CD4-positive, alpha-beta T cell treated with Interleukin-6 for 4 hours (primary cell): ENCODE measurements around the gene TLR8.
"Not testable (repeated sequence)": the region's sequence is repeated elsewhere in the genome, so short reads cannot be mapped to it uniquely, and the experiment has no call there.

Experiments used
- DNase-seq: peaks from one replicate; pipeline ENCODE4 v3.0.0-alpha.2; 2020; ENCODE audit warnings: mixed read lengths

The TLR8 gene

DNA sequence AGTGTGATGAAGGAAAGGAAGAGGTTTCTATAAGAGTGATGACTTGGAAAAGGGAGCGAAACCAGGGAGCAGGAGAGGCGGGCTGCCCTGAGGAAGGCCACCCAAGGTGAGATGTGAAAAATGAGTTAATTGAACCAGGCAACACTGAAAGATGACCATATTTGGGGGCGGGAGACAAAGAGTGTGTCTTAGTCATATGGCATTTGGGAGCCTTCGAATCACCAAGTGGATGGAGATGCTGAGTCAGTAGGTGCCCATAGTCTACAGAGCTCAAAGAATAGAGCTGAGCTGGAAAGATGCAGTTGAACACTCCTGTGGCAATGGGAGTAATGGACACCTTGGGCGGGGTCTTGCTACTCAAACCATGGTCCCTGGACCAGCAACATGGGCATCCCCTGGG is 8.3 kb upstream of the TLR8 start:
- no peak for DNase-seq

DNA sequence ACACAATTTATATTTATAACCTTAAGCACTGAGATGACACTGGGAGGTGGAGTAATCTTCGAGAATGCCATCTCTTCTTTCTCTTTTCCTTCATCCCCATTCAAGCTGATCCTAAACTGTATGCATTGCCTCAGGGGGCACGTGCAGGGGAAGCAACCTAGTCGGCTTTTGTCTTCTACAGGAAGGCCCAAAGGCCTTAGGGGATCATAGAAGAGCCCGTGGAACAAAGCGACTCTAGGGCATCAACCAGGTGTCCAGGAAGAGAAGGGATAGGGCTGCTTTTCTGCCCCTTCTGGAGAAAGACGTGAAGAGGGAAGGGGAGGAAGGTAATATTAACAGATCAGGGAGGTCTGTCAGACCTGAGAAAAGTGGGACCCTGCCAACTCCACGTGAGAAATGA is 6.9 kb upstream of the TLR8 start:
- no peak for DNase-seq

DNA sequence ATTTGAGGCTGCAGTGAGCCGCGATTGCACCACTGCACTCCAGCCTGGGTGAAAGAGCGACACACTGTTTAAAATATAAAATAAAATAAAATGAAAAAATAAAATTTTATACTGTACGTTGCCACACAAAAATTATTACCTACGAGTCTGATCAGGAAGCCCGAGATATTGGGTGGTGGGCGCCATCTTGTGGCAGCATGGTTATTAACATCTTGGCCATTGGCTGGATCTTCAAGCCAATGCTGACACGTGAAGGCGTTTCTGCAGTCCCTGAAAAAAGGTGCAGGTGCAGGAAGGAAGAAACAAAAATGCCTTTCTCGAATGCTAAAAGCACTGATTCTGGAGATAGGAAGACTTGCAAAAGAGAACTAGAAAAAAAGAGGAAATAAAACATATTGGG is 4.9 kb upstream of the TLR8 start:
- DNase-seq: peak; percentile 77

DNA sequence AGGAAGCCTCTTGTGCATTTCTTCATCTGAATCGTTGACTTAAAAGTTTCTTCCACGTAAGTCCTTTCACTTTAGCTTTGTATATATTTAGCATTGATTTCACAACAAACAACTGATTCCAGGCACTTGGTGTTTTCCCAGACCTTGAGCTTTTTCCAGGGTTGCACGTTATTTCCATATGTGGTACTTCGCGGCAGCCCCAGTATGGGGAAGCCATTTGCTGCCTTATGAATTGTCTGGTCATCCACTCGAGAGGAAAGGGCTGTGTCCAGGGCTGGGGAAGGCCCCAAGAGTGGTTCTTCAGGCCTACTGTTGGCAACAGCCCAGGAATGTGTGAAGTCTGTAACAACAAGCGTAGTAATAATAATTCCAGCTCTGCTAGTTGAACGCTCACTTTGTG is 2.8 kb upstream of the TLR8 start:
- no peak for DNase-seq

DNA sequence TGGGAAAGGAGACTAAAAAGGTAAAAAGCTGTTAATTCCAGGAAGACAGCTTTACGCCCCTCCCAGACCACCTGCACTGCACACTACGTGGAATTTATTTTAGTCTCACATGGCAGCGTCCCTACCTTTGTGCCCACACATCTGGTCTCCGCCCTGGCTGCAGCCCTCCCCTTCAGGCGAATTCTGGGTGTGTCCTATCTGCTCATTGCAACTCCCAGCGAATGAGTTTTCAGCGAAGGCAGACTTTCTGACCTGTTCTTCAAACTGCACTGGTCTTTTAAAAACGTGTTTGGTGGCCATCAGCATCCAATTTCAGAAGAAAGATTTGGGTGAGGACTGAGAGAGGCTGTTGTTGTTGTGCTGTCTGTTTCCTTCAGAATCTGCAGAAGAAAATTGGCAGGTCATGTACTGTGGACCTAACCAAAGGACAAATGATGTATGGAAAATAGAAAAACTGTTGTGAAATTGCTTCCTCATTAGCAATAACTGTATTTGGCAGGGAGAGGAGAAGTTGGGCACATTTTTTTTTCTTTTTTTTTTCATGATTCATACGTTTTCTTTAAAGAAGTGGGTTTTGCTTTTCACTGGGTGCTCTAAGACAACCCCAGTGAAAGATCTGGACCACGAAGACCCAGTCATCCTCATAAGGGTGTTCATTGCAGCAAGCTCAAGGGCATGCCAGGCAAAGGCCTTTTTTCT is 4.2 kb downstream of the TLR8 start:
- DNase-seq: no peak

DNA sequence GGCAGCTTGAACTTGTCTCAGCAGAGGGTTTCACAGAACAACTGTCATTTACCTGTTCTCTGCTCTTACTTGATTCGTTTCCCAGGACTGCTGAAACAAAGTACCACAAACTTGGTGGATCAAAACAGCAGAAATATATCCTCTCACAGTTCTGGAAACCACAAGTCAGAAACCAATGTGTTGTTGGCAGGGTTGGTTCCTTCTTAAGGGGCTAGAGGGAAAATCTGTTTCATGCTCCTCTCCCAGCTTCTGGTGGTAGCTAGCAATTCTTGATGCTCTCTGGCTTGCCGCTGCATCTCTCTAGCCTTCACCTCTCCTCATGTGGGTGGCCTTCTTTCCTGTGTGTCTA is 4.7 kb downstream of the TLR8 start:
- DNase-seq: no peak

DNA sequence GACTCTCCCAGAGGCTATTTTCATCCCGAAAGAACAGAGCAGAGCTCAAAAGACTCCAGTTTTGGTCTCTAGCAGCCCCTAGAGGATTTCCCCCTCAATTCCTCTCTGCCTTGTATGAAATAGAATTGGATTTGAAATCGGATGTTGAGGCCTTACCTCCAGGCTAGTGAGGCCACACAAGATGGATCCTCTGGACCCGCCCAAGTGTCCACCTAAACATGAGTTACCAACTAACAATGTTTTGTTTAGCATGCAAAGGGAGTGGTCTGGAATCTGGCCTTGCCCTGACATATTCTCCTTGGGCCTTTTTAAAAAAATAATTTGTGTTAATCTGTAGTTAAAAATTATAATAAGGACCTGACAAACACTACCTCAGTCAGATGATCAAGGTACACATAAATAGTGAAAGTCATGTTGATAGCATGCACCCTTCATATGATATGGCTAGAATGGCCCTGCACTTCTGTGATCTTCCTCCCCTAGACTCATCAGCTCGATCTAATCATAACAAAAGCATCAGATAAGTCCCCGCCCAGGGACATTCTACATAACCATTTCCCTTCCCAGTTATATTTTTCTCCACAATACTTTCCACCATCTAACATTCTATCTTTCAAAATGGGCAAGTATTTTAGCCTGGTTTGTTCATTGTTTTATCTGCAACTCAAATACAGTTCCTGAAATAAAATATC is 6.5 kb downstream of the TLR8 start:
- no peak for DNase-seq

DNA sequence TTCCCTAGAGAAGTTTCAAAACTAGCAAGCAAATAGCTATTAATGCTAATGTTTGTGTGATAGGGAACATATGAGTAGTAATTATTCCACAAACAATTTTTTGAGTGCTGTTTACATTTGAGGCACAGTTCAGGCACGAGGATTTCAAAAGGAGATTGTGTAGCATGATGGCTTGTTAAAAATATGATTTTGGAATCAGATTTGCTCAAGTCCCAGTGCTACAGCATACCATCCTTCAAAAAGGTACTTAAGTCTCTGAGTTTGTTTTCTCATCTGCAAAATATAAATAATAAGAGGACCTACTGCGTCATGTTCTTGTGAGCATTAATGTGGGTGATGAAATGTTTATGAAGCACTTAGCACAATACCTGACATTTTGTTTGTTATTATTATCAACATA is 11.3 kb downstream of the TLR8 start:
- DNase-seq: no peak

DNA sequence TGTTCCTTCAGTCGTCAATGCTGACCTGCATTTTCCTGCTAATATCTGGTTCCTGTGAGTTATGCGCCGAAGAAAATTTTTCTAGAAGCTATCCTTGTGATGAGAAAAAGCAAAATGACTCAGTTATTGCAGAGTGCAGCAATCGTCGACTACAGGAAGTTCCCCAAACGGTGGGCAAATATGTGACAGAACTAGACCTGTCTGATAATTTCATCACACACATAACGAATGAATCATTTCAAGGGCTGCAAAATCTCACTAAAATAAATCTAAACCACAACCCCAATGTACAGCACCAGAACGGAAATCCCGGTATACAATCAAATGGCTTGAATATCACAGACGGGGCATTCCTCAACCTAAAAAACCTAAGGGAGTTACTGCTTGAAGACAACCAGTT is 12.6 kb downstream of the TLR8 start:
- DNase-seq: no peak

DNA sequence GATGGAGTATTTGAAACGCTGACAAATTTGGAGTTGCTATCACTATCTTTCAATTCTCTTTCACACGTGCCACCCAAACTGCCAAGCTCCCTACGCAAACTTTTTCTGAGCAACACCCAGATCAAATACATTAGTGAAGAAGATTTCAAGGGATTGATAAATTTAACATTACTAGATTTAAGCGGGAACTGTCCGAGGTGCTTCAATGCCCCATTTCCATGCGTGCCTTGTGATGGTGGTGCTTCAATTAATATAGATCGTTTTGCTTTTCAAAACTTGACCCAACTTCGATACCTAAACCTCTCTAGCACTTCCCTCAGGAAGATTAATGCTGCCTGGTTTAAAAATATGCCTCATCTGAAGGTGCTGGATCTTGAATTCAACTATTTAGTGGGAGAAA is 13.2 kb downstream of the TLR8 start:
- DNase-seq: no peak

DNA sequence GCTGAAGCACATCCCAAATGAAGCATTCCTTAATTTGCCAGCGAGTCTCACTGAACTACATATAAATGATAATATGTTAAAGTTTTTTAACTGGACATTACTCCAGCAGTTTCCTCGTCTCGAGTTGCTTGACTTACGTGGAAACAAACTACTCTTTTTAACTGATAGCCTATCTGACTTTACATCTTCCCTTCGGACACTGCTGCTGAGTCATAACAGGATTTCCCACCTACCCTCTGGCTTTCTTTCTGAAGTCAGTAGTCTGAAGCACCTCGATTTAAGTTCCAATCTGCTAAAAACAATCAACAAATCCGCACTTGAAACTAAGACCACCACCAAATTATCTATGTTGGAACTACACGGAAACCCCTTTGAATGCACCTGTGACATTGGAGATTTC is 14.6 kb downstream of the TLR8 start:
- no peak for DNase-seq

DNA sequence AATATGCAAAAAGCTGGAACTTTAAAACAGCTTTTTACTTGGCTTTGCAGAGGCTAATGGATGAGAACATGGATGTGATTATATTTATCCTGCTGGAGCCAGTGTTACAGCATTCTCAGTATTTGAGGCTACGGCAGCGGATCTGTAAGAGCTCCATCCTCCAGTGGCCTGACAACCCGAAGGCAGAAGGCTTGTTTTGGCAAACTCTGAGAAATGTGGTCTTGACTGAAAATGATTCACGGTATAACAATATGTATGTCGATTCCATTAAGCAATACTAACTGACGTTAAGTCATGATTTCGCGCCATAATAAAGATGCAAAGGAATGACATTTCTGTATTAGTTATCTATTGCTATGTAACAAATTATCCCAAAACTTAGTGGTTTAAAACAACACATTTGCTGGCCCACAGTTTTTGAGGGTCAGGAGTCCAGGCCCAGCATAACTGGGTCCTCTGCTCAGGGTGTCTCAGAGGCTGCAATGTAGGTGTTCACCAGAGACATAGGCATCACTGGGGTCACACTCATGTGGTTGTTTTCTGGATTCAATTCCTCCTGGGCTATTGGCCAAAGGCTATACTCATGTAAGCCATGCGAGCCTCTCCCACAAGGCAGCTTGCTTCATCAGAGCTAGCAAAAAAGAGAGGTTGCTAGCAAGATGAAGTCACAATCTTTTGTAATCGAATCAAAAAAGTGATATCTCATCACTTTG is 15.6 kb downstream of the TLR8 start:
- DNase-seq: no peak

DNA sequence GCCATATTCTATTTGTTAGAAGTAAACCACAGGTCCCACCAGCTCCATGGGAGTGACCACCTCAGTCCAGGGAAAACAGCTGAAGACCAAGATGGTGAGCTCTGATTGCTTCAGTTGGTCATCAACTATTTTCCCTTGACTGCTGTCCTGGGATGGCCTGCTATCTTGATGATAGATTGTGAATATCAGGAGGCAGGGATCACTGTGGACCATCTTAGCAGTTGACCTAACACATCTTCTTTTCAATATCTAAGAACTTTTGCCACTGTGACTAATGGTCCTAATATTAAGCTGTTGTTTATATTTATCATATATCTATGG is 16.1 kb downstream of the TLR8 start:
- no peak for DNase-seq

DNA sequence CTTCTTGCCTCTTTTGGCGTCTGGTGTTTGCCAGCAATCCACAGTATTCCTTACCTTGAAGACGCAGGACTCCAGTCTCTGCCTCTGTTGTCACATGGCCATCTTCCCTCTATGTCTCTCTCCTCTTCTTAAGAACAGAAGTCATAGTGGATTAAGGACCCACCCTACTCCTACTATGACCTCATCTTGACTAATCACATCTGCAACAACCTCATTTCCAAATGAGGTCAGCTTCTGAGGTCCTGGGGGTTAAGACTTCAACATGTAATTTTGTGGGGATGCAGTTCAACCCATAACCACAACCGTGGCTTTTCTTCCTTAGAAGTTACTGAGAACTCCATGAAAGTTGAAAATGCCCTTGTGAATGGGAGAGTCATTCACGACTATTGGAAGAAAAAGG is 23.3 kb downstream of the TLR8 start:
- no peak for DNase-seq

DNA sequence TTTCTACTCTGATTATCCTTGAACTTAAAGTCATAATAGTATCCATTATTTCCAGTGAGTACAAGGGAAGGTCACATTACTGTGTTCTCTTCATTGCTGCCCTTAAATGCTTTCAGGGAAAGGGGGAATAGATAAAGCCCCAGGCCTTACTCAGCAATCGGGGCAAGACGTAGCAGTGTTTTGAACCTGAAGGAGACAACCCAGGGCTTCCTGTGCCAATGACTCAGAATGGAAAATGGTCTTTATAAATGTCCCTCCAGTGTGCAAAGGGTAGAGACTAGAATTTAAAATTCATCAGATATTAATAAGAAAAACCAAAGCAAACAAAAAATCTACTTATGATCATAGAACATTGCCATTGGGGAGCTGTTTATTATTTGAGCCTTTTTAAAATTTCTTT is 23.7 kb downstream of the TLR8 start:
- DNase-seq: no peak

DNA sequence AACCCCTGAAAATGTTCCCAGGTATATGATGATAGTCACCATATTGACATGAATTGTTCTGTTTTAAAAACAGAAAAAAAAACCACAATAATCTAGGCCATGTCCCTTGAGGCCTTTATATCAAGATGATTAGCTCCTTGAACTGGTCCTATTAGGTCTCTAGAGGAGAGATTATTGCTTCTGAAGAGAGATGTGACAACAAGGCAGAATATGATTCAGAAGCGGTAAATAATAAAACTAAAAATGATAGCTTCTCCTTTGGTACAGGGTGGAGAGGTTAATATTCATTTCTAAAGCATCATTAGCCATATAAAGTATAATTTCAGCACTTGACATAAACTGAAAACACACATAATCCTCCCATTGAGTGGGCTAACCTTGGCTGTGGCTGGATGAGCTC is 25.8 kb downstream of the TLR8 start:
- no peak for DNase-seq

DNA sequence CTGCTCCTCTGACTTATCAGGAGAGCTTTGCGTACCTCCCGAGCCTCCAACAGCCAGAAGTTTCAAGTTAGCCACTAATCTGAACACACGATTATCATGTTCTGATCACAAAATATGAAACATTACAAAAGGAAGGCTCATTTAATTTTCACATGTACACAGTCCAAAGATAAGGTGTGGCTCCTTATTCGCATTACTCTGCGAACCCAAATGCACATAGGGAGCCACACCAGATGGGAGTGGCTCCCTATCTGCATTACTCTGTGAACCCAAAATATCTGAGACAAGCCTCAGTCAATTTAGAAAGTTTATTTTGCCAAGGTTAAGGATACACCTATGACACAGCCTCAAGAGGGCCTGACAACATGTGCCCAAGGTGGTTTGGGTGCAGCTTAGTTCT is 28.4 kb downstream of the TLR8 start:
- no peak for DNase-seq

DNA sequence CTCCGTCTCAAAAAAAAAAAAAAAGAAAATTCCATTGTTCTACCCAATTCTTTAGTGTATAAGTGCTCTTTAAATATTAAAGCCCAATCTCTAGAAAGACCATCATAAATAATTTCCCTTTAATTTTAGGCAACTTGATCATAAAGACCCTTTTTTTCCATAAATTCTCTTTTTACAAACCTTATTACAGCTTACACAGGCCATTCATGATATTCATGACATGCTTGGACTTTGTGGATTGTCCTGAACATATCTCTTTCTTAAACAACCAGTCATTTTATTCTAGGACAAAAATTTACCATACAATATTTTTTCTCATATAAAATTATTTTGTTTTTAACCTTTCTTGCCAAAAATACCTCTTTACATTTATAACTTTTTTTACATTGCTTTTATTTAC is 30.5 kb downstream of the TLR8 start:
- DNase-seq: no peak

DNA sequence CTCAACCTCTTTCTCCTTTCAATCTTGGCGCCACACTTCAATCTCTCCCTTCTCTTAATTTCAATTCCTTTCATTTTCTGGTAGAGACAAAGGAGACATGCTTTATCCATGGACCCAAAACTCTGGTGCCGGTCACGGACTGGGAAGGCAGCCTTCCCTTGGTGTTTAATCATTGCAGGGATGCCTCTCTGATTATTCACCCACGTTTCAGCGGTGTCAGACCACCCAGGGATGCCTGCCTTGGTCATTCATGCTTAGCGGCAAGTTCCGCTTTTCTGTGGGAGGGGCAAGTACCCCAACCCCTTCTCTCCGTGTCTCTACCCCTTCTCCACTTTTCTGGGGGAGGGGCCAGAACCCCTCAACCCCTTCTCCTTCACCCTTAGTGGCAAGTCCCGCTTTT is 34.1 kb downstream of the TLR8 start:
- DNase-seq: not testable (repeated sequence)

DNA sequence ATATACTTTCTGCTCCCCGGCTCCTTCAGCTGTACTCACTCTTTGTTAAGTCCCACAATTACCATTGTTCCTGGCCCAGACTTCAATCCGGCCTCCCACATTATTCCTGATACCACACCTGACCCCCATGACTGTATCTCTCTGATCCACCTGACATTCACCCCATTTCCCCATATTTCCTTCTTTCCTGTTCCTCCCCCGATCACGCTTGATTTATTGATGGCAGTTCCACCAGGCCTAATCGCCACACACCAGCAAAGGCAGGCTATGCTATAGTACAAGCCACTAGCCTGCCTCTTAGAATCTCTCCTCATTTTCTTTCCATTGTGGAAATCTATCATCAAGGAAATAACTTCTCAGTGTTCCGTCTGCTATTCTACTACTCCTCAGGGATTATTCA is 37.2 kb downstream of the TLR8 start:
- DNase-seq: not testable (repeated sequence)

DNA sequence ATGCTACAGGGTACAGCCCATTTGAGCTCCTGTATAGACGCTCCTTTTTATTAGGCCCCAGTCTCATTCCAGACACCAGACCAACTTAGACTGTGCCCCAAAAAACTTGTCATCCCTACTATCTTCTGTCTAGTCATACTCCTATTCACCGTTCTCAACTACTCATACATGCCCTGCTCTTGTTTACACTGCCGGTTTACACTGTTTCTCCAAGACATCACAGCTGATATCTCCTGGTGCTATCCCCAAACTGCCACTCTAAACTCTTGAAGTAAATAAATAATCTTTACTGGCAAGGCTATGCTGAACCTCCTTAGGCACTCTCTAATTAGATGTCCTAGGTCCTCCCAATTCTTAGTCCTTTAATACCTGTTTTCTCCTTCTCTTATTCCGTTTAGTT is 38.0 kb downstream of the TLR8 start:
- DNase-seq: not testable (repeated sequence)

DNA sequence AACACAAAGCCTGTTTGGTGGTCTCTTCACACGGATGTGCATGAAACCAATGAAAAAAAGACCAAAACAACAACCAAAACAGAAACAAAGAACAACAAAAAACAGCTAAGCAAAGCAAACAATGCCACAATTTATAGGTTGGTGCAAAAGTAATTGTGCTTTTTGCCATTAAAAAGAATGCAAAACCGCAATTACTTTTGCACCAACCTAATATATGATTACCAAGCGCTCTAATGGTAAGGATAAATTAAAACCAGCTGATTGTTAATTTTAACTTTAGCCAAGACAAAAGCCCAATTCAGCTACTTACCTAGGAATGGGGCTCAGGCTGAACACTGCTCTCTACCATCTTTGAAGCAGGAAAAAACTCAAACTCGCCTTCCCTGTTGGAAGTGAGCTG is 39.1 kb downstream of the TLR8 start:
- no peak for DNase-seq

DNA sequence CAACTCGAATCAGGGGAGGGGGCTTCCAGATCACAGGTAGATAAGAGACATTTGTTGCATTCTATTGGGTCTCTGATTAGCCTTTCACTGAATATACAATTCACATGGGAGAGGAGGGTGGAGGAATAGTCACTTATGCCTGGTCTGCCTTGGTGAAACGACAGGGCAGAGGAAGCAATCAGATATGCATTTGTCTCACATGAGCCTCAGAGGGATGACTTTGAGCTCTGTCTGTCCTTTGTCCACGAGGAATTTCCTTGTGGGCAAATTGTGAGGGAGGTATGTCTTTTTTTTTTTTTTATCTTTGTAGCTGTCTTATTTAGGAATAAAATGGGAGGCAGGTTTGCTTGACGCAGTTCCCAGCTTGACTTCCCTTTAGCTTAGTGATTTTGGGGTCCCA is 40.0 kb downstream of the TLR8 start:
- DNase-seq: no peak

DNA sequence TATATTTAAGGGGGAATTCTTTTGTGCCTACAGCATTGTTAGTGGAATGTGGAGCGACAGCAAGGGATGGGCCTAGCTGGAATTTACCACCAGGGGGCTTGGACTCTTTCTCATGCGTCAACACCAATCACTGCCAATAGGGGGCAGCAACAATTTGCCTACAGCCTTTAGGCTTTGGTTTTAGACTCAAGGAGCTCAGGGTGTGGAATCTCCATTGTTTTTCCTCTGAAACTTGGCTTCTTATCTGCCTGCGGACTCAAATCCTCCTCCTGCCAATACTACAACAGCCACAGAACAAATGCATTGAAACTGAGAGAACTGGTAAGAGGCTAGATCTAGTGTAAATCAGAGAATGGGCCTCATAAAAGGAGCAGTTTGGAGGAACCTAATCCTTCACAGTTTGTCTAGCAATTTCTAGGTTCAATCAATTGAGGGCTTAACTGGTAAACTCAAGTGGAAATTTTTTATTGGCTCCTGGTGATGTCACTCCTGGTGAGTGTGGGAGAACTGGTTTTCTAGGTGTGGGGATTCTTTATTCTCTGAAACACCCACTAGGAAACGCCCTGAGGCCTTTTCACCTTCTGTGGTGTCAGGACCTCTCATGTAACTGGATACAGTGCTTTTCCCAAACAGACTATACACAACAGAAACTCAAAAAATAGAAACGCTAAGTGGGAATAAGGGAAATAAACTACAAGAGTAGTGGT is 40.6 kb downstream of the TLR8 start:
- peak; percentile 84 for DNase-seq
